GM10266 (cell line): Measurements from ENCODE around the gene THAP3.

Experiments
- DNase-seq: peaks from one replicate; pipeline ENCODE4 v3.0.0; 2012; ENCODE audit errors: extremely low spot score
- CTCF ChIP-seq: IDR thresholded peaks from 2 replicates; pipeline ENCODE4 v1.5.1; 2012; ENCODE audit warnings: mild to moderate bottlenecking, low read depth; ENCODE audit not compliant: control insufficient read depth, insufficient read depth; ENCODE audit errors: missing control alignments

The THAP3 gene

GRCh38 chr1:6645018-6645417, 20.4 kb downstream of the THAP3 start:
- TF ChIP-seq CTCF = no peak
- no peak for DNase-seq

GRCh38 chr1:6646499-6647148, 22.0 kb downstream of the THAP3 start:
- TF ChIP-seq CTCF = peak; percentile 28
- DNase-seq = peak; percentile 56

- no peak for DNase-seq
- no peak for TF ChIP-seq CTCF
Observed at GRCh38 chr1:6648556-6648955, 23.9 kb downstream of the THAP3 start.

- DNase-seq = no peak
Observed at GRCh38 chr1:6651909-6652308, 27.2 kb downstream of the THAP3 start.

GRCh38 chr1:6652986-6653385, 28.3 kb downstream of the THAP3 start:
- DNase-seq = no peak

More at GRCh38 chr1:6651909-6652308, 27.2 kb downstream of the THAP3 start:
- no peak for TF ChIP-seq CTCF

GRCh38 chr1:6653436-6654290, 29.0 kb downstream of the THAP3 start:
- no peak for TF ChIP-seq CTCF
- no peak for DNase-seq

More at GRCh38 chr1:6652986-6653385, 28.3 kb downstream of the THAP3 start:
- TF ChIP-seq CTCF = no peak

GRCh38 chr1:6657138-6657537, 32.5 kb downstream of the THAP3 start:
- DNase-seq = no peak
- TF ChIP-seq CTCF = no peak
